GF-D8 (cell line): Measurements from ENCODE around the gene FCN2.

Experiments
- DNase-seq: peaks from one replicate; lab custom pipeline; 2025; lab: John Stamatoyannopoulos, UW

FCN2 gene

DNA sequence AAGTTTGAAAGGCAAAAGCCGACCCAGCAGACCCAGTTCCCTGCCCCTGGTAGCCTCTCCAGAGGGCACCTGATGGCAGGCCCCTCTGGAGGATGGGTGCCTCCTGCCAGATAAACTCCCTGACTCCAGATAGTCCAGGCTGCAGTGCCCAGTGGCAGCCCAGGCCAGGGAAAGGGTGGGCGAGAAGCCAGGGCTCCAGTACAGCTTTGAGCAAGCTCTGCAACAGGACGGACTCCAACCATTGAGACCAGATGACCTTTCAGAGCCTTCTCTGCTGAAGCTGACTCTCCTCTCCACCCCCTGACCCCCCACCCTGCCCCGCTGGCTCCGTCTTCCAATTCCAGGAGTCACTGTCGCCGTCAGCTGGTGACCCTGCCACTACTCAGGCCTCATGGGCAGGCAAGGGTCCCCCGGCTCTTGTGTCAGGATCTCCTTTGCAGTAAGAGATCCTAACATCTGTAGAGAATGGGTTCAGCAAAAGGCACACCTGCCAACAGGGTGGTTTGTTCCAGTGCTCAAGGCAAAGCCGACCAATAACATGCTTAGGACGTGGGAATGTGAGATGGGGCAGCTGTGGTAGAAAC lies 52.6 kb downstream of the FCN2 start:
- DNase-seq = no peak

DNA sequence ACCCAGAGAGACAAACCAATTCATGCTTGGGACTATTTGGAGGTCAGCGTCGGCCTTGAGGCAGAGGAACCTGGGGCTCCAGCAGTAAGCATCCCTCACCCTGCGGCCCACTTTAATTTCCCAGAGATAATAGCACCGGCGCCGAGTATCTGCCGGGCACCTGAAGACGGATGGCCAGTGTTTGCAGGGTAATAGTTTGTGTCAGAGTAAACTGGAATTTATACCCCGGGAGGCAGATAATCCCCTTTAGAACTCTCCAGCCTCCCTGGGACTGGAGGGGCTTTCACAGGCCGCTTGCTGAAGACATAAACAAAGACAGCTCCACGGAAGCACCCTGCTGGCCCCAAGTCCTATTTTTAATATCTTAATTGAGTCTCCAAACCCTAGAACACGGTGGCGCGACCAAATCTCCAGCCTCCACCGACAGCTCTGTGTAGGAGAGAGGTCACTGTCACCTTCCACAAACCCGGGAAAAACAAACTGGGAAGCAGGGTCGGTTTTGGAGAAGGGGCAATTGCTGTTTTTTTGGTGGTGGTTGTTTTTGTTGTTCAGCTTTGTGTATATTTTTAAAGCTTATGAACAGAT lies 54.5 kb downstream of the FCN2 start:
- no peak for DNase-seq

DNA sequence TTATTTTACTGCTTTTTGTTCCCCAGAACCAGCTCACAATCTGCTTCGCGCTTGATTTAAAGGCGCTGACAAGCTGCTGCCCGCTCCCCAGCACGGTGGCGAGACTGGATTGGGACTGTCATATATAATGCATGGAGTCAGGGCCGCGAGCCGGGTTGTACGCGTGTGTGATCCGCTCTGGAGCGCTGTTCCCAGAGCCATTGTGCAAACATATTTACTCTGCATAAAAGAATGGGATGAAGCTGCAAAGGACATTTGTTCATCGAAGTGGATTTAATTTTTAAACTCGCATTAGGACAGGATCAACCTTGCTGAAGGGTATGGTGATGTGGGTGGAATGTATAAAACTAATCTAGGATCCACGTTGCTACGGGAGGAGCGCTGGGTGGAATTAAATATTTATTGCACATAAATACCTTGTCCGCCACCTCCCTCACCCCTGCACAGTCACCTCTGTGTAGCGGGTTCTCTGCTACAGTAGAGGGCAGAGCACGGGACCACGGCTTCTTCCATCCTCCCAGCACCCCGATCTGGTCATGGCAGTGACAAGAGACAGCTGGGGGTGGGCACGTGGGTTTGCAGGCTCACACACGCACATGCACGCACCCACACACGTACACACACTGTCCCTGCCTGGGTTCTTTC lies 55.2 kb downstream of the FCN2 start:
- no peak for DNase-seq

GRCh38 chr9:134936346-134937163 lies 55.9 kb downstream of the FCN2 start:
- no peak for DNase-seq
